IMR-90 (cell line): ENCODE results near the gene RUNDC1. TPM values are rescaled to one million over a fixed set of nuclear protein-coding genes. Genes with fewer than 3 reads are reported as not detected.

Experiments
- ATAC-seq: fragments of 200-7000 bp; cut with Tn5 transposase; 2 replicates; pipeline ENCODE4 v1.9.1; 2020; ENCODE audit warnings: low read depth, mild to moderate bottlenecking, moderate library complexity
- BruUV-seq: library from RNA; stranded (reverse); fragments of 400-500 nt; replicated peaks from 2 replicates; lab custom pipeline; 2021; lab: Mats Ljungman, UMichigan
- CTCF ChIA-PET: fragments of 300-600 bp; formaldehyde crosslinking; extraction: SDS; loops from one replicate; lab custom pipeline; 2021; ENCODE audit warnings: antibody characterized with exemption; lab: Yijun Ruan, JAX
- POLR2A ChIA-PET: fragments of 300-600 bp; sonication (Branson Sonifier 250); formaldehyde crosslinking; loops from one replicate; lab custom pipeline; 2022; ENCODE audit warnings: antibody characterized with exemption; ENCODE audit not compliant: unreplicated experiment; lab: Charles Lee
- DNase-seq: peaks from one replicate; pipeline ENCODE4 v3.0.0; 2013
- H2AFZ ChIP-seq: replicated peaks from 2 replicates; pipeline ENCODE3; 2013; ENCODE audit warnings: low read length, mild to moderate bottlenecking; ENCODE audit not compliant: poor library complexity
- H2AK5ac ChIP-seq: 2 replicates; pipeline ENCODE4 v1.6.1; 2013; ENCODE audit warnings: low read depth, low read length, inconsistent platforms
- H2AK9ac ChIP-seq: replicated peaks from 2 replicates; pipeline ENCODE3; 2013; ENCODE audit warnings: mild to moderate bottlenecking, low read depth, low read length, moderate library complexity; ENCODE audit not compliant: poor library complexity
- H2BK120ac ChIP-seq: 2 replicates; pipeline ENCODE4 v1.6.1; 2013; ENCODE audit warnings: low read depth, low read length, inconsistent platforms
- H2BK15ac ChIP-seq: 3 replicates; pipeline ENCODE4 v1.6.1; 2013; ENCODE audit warnings: low read depth, low read length, inconsistent platforms
- H2BK20ac ChIP-seq: 2 replicates; pipeline ENCODE4 v1.6.1; 2013; ENCODE audit warnings: low read depth, mild to moderate bottlenecking, inconsistent platforms, low read length, moderate library complexity
- H2BK5ac ChIP-seq: 2 replicates; pipeline ENCODE4 v1.6.1; 2013; ENCODE audit warnings: mild to moderate bottlenecking, low read depth, low read length, inconsistent platforms; ENCODE audit not compliant: poor library complexity, severe bottlenecking
- H3K14ac ChIP-seq: replicated peaks from 2 replicates; pipeline ENCODE4 v1.6.1; 2013; ENCODE audit warnings: low read depth, low read length, inconsistent platforms
- H3K18ac ChIP-seq: 2 replicates; pipeline ENCODE4 v1.6.1; 2013; ENCODE audit warnings: low read depth, low read length, control low read depth
- H3K23ac ChIP-seq: 2 replicates; pipeline ENCODE4 v1.6.1; 2013; ENCODE audit warnings: low read depth, low read length, inconsistent platforms
- H3K27ac ChIP-seq: 2 replicates; pipeline ENCODE4 v1.5.1; 2013; ENCODE audit warnings: mild to moderate bottlenecking, control low read depth, low read length; ENCODE audit not compliant: insufficient read depth
- H3K27me3 ChIP-seq: 2 replicates; pipeline ENCODE4 v1.6.1; 2013; ENCODE audit warnings: low read length; ENCODE audit not compliant: control insufficient read depth, insufficient read depth
- H3K36me3 ChIP-seq: 2 replicates; pipeline ENCODE4 v1.6.1; 2013; ENCODE audit warnings: low read length, mixed read lengths; ENCODE audit not compliant: control insufficient read depth, insufficient read depth
- H3K4ac ChIP-seq: 2 replicates; pipeline ENCODE4 v1.6.1; 2013; ENCODE audit warnings: low read depth, low read length, inconsistent platforms
- H3K4me1 ChIP-seq: 2 replicates; pipeline ENCODE4 v1.6.1; 2013; ENCODE audit warnings: low read length, mixed read lengths; ENCODE audit not compliant: control insufficient read depth, insufficient read depth
- H3K4me2 ChIP-seq: 2 replicates; pipeline ENCODE4 v1.6.1; 2013; ENCODE audit warnings: low read depth, mild to moderate bottlenecking, control low read depth, low read length, moderate library complexity
- H3K4me3 ChIP-seq: 2 replicates; pipeline ENCODE4 v1.5.1; 2013; ENCODE audit warnings: low read depth, mild to moderate bottlenecking, control low read depth, low read length, moderate library complexity; ENCODE audit not compliant: insufficient read depth
- H3K56ac ChIP-seq: 2 replicates; pipeline ENCODE4 v1.6.1; 2013; ENCODE audit warnings: low read length, inconsistent platforms; ENCODE audit not compliant: insufficient read depth; ENCODE audit errors: extremely low read depth
- H3K79me1 ChIP-seq, 2 experiments: 2 replicates each; pipeline ENCODE4 v1.6.1; 2013; ENCODE audit warnings: low read length in 2 of 2, inconsistent platforms in 1 of 2, low read depth in 1 of 2
- H3K9ac ChIP-seq: 2 replicates; pipeline ENCODE4 v1.6.1; 2013; ENCODE audit warnings: low read depth, low read length, control low read depth
- H3K9me1 ChIP-seq: 2 replicates; pipeline ENCODE4 v1.6.1; 2013; ENCODE audit warnings: low read length, inconsistent platforms; ENCODE audit not compliant: insufficient read depth
- H3K9me3 ChIP-seq: 2 replicates; pipeline ENCODE4 v1.6.1; 2013; ENCODE audit warnings: low read length; ENCODE audit not compliant: control insufficient read depth, insufficient read depth
- H4K20me1 ChIP-seq: 2 replicates; pipeline ENCODE4 v1.6.1; 2013; ENCODE audit warnings: low read length, inconsistent platforms; ENCODE audit not compliant: insufficient read depth
- H4K5ac ChIP-seq: 2 replicates; pipeline ENCODE4 v1.6.1; 2013; ENCODE audit warnings: mild to moderate bottlenecking, low read depth, low read length, control low read depth
- H4K8ac ChIP-seq, 2 experiments: 2 replicates each; pipeline ENCODE4 v1.6.1; 2013; ENCODE audit warnings: low read depth in 2 of 2, low read length in 2 of 2, control low read depth in 1 of 2, inconsistent platforms in 1 of 2
- H4K91ac ChIP-seq: 2 replicates; pipeline ENCODE4 v1.6.1; 2013; ENCODE audit warnings: low read depth, low read length, inconsistent platforms; ENCODE audit not compliant: insufficient read depth
- BHLHE40 ChIP-seq: fragments of 150-350 bp; IDR thresholded peaks from 2 replicates; pipeline ENCODE4 v1.6.1; 2016; ENCODE audit warnings: mild to moderate bottlenecking, low read depth, low read length
- CEBPB ChIP-seq: IDR thresholded peaks from 2 replicates; pipeline ENCODE4 v1.6.1; 2012; ENCODE audit warnings: low read depth, low read length, improper control_type of control experiment
- CTCF ChIP-seq: conservative IDR thresholded peaks from 2 replicates; pipeline ENCODE4 v1.5.1; 2012; ENCODE audit warnings: mild to moderate bottlenecking, low read depth, low read length, improper control_type of control experiment
- FOS ChIP-seq: fragments of 150-350 bp; IDR thresholded peaks from 2 replicates; pipeline ENCODE4 v1.6.1; 2016; ENCODE audit warnings: low read depth, low read length
- MAFK ChIP-seq: IDR thresholded peaks from 2 replicates; pipeline ENCODE4 v1.6.1; 2012; ENCODE audit warnings: low read depth, low read length, improper control_type of control experiment
- MAZ ChIP-seq: IDR thresholded peaks from 2 replicates; pipeline ENCODE4 v1.6.1; 2012; ENCODE audit warnings: low read depth, mild to moderate bottlenecking, low read length, improper control_type of control experiment, moderate library complexity, borderline replicate concordance
- MXI1 ChIP-seq: IDR thresholded peaks from 2 replicates; pipeline ENCODE4 v1.6.1; 2012; ENCODE audit warnings: low read depth, mild to moderate bottlenecking, low read length, moderate library complexity, borderline replicate concordance
- POLR2A ChIP-seq: IDR thresholded peaks from 2 replicates; pipeline ENCODE4 v1.6.1; 2012; ENCODE audit warnings: mild to moderate bottlenecking, low read depth, low read length
- RAD21 ChIP-seq: IDR thresholded peaks from 2 replicates; pipeline ENCODE4 v1.6.1; 2012; ENCODE audit warnings: low read length, improper control_type of control experiment
- RCOR1 ChIP-seq: IDR thresholded peaks from 2 replicates; pipeline ENCODE4 v1.6.1; 2012; ENCODE audit warnings: mild to moderate bottlenecking, low read length, improper control_type of control experiment; ENCODE audit not compliant: insufficient replicate concordance
- RFX5 ChIP-seq: IDR thresholded peaks from 2 replicates; pipeline ENCODE4 v1.8.0; 2012; ENCODE audit warnings: low read depth, mild to moderate bottlenecking, low read length, moderate library complexity
- USF2 ChIP-seq: fragments of 150-350 bp; IDR thresholded peaks from 2 replicates; pipeline ENCODE4 v1.6.1; 2017; ENCODE audit warnings: mild to moderate bottlenecking, antibody characterized with exemption, low read length, low read depth
- WGBS, 2 experiments: methylation state at CpG; one replicate each; pipeline versions ENCODE4 v1.1.5 to v1.1.7; 2013; ENCODE audit warnings: missing lambda C conversion rate in 2 of 2; ENCODE audit not compliant: insufficient read length in 1 of 2; ENCODE audit errors: extremely low coverage in 2 of 2; 5-methylcytosine and 5-hydroxymethylcytosine counted together
- dilution Hi-C: fragments of 300-500 bp; cut with HindIII; formaldehyde crosslinking; loops from one replicate; pipeline ENCODE4 v1.14.3; 2018; ENCODE audit warnings: low sequenced_read_pairs; ENCODE audit not compliant: unreplicated experiment
- in situ Hi-C: fragments of 300-500 bp; cut with MboI; formaldehyde crosslinking; loops from 3 replicates; pipeline ENCODE4 v1.14.3; 2019; ENCODE audit warnings: low sequenced_read_pairs, inconsistent platforms, mixed read lengths
- intact Hi-C: fragments of 100-400 bp; cut with micrococcal nuclease; formaldehyde crosslinking; loops from 2 replicates; pipeline ENCODE4 v1.10.0; 2022
- polyA plus RNA-seq, 3 experiments: library from polyadenylated mRNA; depleted of rRNA; stranded (reverse); fragments of >200 nt; gene quantifications; 2 replicates each; pipeline ENCODE4 v1.2.3, GENCODE V29; 2012; ENCODE audit warnings: low replicate concordance in 1 of 3
- total RNA-seq: library from RNA; depleted of rRNA; stranded (reverse); fragments of >200 nt; gene quantifications from 2 replicates; pipeline ENCODE4 v1.2.3, GENCODE V29; 2012

The RUNDC1 gene
- total and polyA plus RNA-seq, 2 of the 4 experiments (the other 2 are of a cell fraction), result 7.0 to 7.9 TPM

GRCh38 chr17:43020789-43021740, 40.7 kb downstream of the RUNDC1 start:
- intact Hi-C loops (no loop called here), dilution Hi-C loops (no loop called here), in situ Hi-C loops (no loop called here)
- Histone ChIP-seq H2AK5ac (peak overlapping the region; percentile 89), H3K9me3 (no peaks in the 10 kb centered on the region), H2BK5ac (peak overlapping the region; percentile 68), H3K23ac (peak overlapping the region; percentile 58; the same call in 1 of the 2 replicates), H3K36me3 (peaks cover 24% of the 10 kb centered on the region), H3K9me1 (peaks cover 20% of the 10 kb centered on the region), H3K27ac (peak overlapping the region; percentile 78), H3K27me3 (peaks cover 4% of the 10 kb centered on the region; the same call in 1 of the 2 replicates), H2AFZ (peak overlapping the region; percentile 95), H4K91ac (peak overlapping the region; percentile 89), H3K9ac (peak overlapping the region; percentile 75), H2AK9ac (peak overlapping the region; percentile 97), H3K79me1 (peaks cover 15 to 49% of the 10 kb centered on the region in 2 experiments; a peak in 3 of 4 replicates), H3K14ac (peak overlapping the region; percentile 96), H3K4ac (peak overlapping the region; percentile 95), H2BK20ac (no peak overlapping the region), H3K4me2 (peak overlapping the region; percentile 79), H4K20me1 (peaks cover 28% of the 10 kb centered on the region; the same call in 1 of the 2 replicates), H4K5ac (peak overlapping the region; percentile 61; the same call in 1 of the 2 replicates), H2BK120ac (peak overlapping the region; percentile 67; the same call in 1 of the 2 replicates), H3K56ac (no peak overlapping the region; the same call in 1 of the 2 replicates), H4K8ac (peak overlapping the region; percentile 46 to 87), H3K4me1 (peaks cover 12% of the 10 kb centered on the region), H3K18ac (peak overlapping the region; percentile 30), H3K4me3 (peak overlapping the region; percentile 96), H2BK15ac (peak overlapping the region; percentile 76; the same call in 1 of the 3 replicates)
- ChIA-PET POLR2A (interaction anchor here (1.4 kb wide), 1 partner anchor 294 kb away, joined by 5 read pairs; no protein-coding TSS in a partner anchor), CTCF (interaction anchor here (0.8 kb wide), 1 partner anchor 92 kb away, joined by 3 read pairs; no protein-coding TSS in a partner anchor)
- ATAC-seq (peak; percentile 15), DNase-seq (peak; percentile 50)
- no CpG with 5 or more reads among the region's 40 CpGs for WGBS, 2 experiments
- no TSS peak for BruUV-seq
- no peak for TF ChIP-seq CTCF
- TF ChIP-seq MAFK, result no peak
- no peak for TF ChIP-seq RAD21
- no peak for TF ChIP-seq MXI1
- TF ChIP-seq RFX5, result no peak
- peak; percentile 74 for TF ChIP-seq USF2
- TF ChIP-seq CEBPB, result peak; percentile 41; the same call in 1 of the 2 replicates
- TF ChIP-seq FOS, result 0 out of 2 replicates have a peak, but pooled peaks have one; percentile 40
- no peak for TF ChIP-seq RCOR1
- TF ChIP-seq MAZ, result peak; percentile 60; the same call in 1 of the 2 replicates
- TF ChIP-seq BHLHE40, result peak; percentile 67
- no peak for TF ChIP-seq POLR2A
